ENCODE measurements around the gene C1orf105.

C1orf105 gene

DNA sequence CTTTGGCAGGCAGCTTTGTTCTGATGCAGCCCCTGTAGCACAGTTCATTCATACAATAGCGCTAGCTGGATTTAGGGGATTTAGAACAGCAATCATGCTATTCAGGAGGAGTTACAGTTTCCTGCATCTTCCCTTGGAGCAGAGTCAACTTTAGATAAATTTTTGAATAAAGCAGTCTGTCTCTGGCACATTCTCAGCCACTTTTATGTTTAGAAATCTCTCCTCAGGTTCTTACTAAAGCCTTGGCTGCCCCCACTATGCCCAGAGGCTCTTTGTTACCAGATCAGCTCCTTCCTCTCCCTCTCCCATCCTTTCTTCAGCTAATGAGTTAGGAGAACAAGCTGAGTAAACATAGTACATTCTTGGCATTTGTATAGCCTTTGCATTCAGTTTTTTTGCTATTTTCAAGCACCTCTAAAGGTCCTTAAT, 40.4 kb downstream of the C1orf105 start:
- DNase-seq: no peak

DNA sequence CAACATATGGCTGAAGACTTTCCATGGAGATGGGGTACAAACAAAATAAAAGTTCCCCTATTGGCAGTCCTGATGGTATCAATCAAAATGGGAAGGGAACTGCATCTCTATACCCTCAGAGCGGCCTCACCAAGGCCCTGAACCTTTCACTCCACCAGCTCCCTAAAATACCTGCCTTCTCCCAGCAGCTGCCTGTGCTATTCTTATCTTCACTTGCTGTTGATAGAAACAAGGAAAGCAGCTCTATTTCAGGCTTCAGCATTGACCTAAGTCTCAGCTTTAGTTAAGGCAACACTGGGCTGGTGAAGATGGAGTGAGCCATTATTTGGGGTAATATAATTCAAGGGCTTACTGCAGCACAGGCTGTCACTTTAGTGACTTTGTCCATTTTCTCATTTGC, 45.1 kb downstream of the C1orf105 start:
- DNase-seq: no peak

DNA sequence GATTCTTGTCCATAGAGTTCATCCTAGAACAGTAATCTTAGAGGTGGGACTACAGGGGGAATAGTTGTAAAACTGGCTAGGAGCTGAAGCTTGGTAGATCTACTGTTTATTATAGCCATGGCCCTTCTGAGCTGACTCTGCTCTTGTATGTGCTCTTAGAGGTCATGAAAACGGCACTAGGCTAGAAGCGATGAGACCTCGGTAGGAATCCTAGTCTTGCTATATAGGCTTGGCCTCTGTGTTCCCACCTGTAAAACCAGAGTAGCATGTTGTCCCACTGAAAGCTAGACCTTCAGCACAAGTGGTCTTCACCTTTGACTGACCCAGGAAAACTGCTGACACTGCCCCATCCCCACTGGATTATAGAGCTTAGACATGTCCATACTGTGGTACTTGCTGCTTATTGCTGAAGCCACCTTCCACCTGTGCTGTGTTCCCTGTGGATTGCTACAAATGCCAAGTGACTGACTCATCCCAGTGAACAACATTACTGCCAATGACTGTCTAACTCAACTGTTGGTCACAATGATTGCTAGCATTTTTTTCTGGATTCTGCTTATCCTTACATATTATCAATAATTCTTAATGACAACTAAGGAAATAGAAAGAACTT, 46.4 kb downstream of the C1orf105 start:
- DNase-seq: no peak

DNA sequence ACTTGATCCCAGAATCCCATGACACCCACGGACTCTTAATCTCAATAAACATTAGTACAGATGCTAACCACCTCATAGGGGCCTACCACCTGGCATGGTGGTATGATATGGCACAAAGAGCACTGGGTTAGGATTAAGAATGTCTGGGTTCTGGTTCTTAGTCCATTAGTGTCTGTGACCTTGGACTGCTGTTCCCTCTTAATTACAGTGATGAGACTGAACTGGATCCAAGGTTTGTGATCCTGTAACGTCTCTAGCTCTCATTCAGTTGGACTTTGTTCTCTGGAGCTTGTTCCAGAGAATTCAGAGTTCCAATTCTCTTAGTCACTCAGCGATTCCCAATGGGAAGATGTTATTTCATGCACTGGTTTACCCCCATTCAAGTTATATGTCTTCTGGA, 47.0 kb downstream of the C1orf105 start:
- no peak for DNase-seq

DNA sequence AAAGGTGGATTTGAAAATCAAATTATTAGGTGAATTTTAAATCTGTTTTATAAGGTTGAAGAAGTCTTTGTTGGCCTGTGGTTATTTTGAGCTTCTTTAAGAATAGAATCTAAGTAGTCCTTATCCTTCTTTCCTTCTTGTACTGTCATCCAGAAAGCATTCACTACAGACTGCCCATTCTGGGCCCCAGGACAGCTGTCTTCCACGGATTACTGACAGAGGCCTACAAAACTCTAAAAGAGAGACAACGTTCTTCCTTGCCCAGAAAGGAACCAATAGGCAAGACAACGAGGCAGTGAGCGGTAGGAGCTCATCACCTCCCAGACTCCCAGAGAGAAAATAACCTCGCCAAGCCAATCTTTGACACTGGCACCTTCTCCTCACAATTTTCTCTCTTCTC, 47.8 kb downstream of the C1orf105 start:
- DNase-seq: no peak

DNA sequence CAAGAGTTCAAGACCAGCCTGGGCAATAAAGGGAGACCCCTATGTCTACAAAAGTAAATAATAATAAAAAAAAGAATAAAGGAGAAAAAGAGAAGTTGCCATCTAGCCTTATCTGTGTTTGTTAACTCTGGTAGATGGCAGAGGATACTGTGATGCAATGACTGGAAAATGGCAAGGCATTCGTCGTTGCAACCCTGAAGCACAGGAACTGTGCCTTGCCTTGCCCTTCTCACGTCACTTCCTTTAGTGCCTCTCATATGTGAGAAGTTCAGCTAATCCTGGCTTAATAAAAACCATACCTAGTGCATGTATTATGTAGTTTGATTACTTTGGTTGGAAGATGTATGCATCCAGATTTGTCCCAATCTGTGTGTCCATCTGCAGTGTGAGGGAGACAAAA, 49.2 kb downstream of the C1orf105 start:
- DNase-seq: no peak

DNA sequence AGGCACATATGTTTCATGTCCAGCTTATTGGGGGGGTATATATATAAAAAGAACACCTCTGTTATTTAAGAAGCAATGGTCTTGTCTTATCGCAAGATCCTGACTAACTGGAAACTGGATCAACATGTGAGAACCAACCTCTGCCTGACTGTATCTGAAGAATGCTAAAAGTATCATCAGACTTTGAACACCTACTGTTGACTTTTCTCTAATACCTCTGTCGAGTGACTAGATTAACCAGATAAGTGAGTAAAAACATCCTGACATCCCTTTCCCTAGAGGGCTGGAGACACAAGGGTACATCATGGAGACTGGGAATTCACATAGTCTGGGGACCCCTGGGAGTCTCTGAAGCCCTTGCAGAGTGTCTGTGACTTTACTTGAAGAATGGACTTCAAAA, 49.7 kb downstream of the C1orf105 start:
- DNase-seq: no peak

DNA sequence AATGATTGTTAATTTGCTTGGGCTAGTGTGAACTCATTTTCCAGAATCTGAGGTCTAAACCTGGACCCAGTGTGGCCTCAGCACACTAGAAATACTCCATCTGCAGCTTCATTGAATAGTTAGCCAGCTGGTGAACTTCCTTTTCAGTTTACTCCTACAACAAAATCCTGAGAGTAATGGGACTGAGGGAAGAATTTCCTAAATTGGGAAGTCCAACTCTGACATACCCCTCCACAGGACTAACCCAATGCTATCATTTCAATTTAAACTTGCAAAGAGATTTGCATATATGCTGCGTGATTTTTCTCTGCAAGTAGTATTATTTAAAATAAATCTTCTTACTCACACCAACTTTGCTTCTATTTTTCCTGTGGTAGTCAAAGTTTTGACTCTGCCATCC, 51.2 kb downstream of the C1orf105 start:
- DNase-seq: no peak

DNA sequence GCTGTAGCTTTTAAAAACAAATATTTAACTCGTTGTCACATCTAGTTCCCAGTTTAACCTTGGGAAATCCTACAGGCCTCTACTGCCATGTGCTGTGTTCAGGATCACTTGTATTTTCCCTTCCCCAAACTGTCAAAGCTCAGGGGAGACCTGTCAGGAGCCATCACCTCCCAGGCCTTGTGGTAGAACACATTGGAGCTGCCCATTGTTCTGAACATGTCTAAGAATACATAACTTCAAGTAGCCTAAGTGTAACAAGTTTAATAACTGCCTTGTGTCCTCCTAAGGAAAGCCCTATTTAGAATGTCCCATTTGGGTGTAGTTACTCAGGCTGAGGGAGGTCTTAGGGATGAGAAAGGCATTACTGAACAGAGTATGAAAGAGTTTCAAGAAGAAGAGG, 52.0 kb downstream of the C1orf105 start:
- no peak for DNase-seq

DNA sequence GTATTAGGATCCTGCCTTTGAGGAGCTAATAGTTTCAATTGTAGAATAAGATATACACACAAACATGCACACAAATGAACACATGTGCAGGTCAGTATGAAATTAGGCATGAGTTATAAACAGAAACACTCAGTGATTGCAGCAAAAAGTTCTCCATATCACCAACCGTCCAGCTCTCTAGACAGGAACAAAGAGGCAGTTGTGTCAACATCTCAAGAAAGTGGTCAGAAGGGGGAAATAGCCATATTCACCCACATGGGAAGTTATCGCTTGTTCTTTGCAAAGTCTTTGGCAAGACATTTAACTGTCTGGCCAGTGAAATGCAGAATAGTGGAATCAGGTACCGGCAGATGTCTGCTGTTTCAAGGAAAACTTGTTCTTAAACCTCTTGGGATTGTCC, 52.8 kb downstream of the C1orf105 start:
- no peak for DNase-seq

DNA sequence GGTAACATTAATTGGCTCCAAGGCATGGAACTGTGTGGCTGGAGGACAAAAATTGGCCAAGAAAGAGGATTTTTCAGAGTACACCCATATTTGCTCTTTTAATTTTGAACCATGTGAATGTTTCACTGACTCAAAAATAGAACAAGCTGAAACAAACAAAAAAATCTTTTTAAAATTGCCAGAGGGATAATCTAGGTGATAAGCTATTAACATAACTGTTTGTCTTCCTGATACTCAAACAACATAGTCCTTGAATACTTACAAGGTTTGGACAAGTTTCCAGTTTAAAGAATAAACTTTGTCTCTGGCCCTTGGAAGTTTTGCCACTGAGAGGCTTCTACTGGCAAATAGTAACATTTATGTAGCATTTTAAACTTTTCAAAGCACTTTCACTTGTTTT, 53.4 kb downstream of the C1orf105 start:
- no peak for DNase-seq

DNA sequence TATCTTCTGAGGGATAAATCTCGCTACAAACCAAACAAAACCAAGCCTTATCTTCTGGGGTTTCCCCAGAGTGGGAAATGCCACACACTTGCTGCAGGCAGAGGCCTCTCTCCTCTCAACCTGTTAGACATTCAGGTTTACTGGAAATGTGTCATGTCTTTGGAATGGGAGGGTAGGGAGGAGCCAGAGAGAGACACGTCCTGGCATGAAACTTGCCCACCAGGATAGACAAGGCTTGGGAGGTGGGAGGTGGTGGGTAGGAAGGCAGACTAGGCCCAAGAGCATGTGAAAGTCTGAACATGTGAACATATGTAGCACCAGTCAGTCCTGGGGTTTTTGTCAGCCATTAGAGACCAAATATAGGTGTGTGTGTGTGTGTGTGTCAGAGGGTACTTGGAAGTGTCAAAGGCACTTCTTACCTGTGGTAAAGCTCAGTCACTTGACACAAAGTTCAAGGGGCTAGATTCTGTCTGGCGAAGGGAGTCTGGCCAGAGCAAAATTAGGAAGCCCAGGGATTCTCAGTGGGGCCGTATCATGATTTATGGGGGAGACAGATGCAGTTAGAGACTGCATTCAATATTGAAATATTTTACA, 55.8 kb downstream of the C1orf105 start:
- DNase-seq: no peak

DNA sequence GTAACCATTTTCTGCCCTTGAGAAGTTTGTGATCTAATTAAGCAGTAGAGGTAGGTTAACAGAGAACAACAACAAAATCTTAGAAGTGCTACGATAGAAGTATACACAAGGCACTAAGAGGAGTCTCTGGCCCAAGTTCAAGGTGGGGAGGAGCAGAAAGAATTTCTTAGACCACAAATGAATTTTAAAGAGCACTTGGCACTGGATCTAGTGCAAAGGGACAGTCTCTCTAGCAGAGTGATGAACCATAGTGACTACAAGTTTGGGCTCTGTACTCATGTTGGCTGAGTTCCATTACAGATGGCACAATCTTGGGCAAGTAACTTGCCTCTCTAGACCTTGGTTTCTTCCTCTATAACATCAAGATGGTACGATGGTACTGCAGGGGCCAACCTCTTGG, 56.7 kb downstream of the C1orf105 start:
- no peak for DNase-seq

DNA sequence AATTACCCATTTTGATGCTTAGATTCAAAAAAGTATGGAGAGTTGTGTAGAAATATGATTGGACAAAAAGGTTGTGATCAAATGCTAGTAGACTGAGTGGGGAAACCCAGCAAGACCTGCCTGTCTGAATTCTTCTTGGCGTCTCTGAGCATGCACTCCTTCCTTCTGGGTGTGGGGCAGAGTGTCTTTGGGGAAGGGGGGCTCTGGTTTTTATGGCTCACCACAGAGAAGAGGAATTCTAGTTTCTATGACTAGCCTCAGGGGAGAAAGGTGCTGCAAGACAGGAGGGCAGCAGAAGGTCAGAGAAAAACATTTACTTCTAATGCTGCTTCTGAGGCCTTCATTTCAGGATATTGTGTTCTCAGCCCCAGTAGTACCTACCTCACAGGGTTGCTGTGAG, 57.3 kb downstream of the C1orf105 start:
- no peak for DNase-seq

DNA sequence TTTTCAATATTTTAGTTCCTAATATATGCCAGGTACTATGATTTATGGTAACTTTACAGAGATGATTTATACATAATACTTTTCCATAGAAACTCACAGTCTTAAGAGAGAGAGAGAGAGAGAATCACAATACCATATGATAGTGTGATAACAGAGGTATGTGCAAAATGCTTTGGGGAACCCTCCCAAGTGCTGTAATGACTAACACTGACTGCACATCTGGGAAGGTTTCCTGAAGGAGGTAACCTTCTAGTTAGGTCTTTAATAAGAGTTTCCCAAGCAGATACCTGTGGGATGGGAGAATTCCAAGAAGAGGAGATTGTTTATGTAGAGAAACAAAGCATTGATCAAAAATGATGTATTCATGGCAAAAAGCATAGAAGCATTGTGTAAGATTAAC, 58.0 kb downstream of the C1orf105 start:
- DNase-seq: no peak

DNA sequence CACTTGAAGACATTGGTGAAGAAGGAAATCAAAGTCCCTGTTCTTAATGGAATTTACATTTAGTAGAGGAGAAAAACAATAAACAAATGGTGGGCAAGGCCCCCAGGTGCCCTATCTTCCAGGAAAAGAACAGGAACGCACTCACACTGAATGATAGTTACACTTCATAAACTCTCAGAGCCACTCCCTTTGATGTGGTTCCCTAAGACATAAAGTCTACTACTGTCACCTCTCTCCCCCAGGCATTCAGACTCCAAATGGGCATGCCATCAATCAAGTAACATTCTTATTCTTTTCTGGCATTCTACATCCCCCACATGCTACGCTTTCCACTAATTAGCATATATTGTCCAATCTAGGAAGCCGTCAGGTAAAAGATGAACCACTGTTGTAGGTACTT, 59.9 kb downstream of the C1orf105 start:
- DNase-seq: no peak

DNA sequence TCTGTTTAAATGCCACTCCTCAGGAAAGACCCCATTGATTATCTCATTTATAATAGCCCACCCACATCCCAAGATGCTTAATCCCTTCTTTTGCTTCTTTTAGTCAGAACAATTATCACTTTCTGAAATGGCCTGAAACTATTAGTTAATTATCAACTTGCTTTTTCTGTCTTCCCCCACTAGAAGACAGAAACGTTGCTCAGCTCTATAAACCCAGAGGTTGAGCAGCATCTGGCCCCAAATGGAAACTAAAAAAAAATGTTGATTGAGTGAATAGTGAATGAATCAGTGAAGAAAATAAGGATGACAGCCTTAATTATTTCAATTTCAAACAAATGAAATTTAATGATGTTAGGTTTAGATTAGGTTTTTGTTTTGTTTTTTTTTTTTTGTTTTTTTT, 61.6 kb downstream of the C1orf105 start:
- DNase-seq: no peak

DNA sequence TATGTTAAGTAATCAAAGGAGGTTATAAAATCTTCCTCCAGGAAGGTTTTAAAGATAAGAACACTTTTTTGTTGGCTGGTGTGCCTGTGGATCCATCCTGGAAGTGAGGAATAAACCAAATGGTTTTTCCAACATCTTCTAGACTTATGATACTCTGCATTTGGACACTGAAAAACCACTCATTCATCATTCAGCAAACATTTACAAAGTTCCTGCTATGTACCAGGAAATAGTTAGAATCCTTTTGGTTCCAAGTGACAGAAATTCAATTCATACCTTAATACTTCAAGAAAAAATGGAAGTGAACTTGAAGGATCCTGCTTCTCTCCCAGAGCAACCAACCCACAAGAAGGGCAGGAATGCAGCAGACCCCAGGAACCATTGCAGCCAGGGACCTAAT, 63.0 kb downstream of the C1orf105 start:
- DNase-seq: no peak

DNA sequence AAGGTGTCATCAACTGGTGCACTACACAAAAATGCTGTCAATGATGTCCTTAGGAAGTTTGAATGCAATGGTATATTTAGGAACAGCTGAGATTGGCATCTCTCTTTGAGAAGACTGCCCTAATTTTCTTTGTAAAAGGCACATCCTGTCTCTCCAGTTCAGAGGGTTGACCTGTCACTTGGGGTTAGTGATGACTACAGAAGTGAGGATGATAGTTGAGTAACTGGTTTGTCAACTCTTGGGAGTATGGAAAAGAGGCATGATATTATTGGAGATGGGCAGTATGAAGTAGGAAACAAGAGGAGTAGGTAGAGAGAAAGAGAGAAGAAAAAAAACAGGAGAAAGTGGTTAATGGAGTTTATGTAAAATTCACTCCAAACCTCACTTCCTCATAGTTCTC, 63.8 kb downstream of the C1orf105 start:
- no peak for DNase-seq

DNA sequence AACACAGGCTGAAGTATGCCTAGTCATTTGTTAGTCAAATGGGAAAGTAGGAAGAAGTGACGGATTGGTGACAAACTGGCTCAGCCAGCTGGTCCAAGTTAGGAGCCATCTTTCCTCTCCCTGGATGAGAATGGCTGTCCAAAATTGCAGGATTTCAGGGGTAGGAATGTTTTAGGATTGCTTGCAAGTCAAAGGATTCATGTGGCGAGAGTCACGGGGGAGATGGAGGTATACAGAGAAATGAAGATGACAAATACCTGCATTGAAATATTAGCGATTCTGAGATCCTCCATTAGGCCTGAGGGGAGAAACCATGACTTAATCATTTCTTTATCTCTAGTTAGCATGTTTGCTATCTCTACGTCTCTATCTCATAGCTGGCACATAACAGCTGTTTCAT, 65.1 kb downstream of the C1orf105 start:
- no peak for DNase-seq

DNA sequence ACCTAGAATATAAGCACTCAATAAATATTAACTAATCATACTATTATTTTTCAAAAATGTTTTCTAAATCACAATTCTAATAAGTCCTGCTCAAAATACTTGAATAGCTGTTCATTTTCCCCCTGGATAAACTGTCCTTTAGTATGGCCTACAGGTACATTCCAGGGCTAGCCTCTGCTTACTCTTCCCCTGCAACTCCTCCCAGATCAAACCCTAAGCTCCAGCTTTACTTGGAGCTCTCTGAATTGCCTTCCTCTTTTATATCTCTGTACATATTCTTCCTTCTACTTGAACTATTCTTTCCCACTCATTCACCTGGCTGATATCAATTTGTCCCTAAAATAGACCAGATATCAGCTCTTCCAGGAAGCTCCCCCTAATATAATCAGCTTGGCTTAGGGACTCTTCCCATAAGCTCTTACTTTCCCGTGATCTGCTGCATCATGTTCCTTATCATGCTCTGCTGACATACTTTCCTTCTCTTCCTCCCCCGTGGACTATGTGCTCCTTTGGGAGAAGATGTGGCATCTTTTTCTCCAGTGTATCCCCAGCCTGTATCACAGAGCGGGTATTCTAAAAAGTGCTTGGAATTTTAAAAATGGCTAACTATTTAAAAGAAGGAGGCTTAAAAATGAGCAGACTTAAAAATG, 66.4 kb downstream of the C1orf105 start:
- no peak for DNase-seq

DNA sequence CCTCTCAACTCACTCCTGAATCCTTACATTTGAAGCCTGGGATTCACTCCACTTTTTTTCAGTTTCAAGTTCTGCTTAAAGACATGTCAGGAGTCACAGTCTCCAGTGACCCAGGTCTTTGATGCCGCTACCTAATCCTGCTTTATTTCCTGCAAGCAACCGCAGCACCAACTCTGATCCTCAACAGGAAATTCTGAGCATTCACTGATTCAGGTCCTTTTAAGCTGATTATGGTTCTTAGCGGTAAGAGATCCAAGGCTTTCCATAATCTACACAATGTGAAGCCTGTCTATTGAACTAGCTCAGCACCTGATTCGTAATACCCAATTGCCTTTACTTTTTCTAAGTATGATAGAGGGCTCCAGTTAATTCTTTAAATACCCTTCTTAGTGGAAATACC, 67.1 kb downstream of the C1orf105 start:
- DNase-seq: no peak

DNA sequence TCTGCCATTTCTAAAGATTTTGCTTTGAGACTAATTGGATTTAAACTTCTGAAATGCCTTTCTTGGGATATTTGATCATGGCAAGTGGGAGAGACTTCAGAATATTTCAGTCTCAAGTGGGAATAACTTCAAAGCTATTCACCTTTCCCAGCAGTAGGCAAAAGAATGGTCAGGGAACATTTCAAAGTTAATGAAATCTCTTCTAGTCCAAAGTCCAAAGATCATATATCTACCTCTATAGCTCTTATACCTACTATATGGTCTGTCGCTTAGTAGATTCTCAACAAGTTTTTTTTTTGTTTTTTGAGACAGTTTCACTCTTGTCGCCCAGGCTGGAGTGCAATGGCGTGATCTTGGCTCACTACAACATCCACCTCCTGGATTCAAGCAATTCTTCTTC, 67.9 kb downstream of the C1orf105 start:
- no peak for DNase-seq

DNA sequence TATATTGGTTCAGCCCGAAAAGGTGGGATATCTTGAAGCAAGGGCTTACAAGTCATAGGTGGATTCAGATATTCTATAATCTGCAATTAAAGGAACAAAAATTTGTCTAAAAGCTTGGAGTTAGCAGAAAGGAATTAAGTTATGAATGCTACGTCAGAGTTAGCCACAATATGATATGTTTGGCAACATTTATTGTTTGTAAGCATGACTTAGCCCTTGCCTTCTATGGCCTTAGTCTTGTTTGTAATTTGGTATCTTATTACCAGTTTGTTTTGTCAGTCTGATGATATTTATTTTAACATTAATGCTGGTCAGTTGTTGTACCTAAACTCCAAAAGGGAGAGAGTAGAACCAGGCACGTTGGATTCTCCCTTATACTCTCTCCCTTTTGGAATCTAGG, 69.4 kb downstream of the C1orf105 start:
- DNase-seq: no peak

DNA sequence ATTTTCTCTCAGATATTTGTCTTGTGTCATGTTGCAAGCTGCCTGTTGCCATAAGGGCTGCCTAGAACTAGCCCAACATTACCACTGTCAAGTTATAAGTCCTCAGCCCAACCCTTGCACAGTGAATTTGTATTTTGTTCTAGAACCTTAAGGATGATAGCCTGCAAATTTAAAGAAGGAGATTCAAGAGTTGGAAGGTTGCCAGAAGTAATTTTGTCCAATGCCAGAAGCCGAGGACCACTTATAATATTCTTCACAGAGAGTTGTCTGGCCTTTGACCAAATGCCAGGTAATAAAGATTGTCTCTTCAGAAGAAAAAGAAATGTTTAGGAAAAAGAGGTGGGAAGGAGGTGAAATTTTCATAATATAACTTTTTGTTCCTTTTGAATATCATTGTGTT, 71.9 kb downstream of the C1orf105 start:
- DNase-seq: no peak
